Dendritic cell treated with granulocyte-macrophage colony-stimulating factor and Interleukin-4, amounts not matched to agents 40 ng/mL and 50 ng/mL, for 4 days (primary cell): ENCODE measurements around the gene TRIM38.

Source experiments
- H3K27ac Mint-ChIP-seq: one replicate; pipeline ENCODE4 v1.8.0; 2022; ENCODE audit warnings: mild to moderate bottlenecking, mixed read lengths
- H3K27me3 Mint-ChIP-seq: one replicate; pipeline ENCODE4 v1.8.0; 2022; ENCODE audit warnings: mild to moderate bottlenecking, mixed read lengths
- H3K36me3 Mint-ChIP-seq: one replicate; pipeline ENCODE4 v1.8.0; 2022; ENCODE audit warnings: low read depth, mixed read lengths
- H3K4me1 Mint-ChIP-seq: one replicate; pipeline ENCODE4 v1.8.0; 2022; ENCODE audit warnings: low read depth, mixed read lengths
- H3K4me3 Mint-ChIP-seq: one replicate; pipeline ENCODE4 v1.8.0; 2022; ENCODE audit warnings: mild to moderate bottlenecking, moderate library complexity, mixed read lengths
- H3K9me3 Mint-ChIP-seq: one replicate; pipeline ENCODE4 v1.8.0; 2022; ENCODE audit warnings: mixed read lengths
- intact Hi-C: fragments of 100-400 bp; cut with micrococcal nuclease; formaldehyde crosslinking; loops from one replicate; pipeline ENCODE4 v1.15.0; 2022

The TRIM38 gene

GRCh38 chr6:26027491-26028211, 65.0 kb downstream of the TRIM38 start:
- H3K27ac Mint-ChIP-seq, result peak overlapping the region; percentile 91
- peaks cover 5% of the 10 kb centered on the region for H3K36me3 Mint-ChIP-seq
- H3K4me3 Mint-ChIP-seq, result peak overlapping the region; percentile 80
- no peaks in the 10 kb centered on the region for H3K9me3 Mint-ChIP-seq
- H3K4me1 Mint-ChIP-seq, result peaks cover 24% of the 10 kb centered on the region
- intact Hi-C loops, result loop anchor here (10.0 kb wide), 1 partner anchor 1107 kb away; a partner anchor contains a TSS
- no peaks in the 10 kb centered on the region for H3K27me3 Mint-ChIP-seq

GRCh38 chr6:26028212-26028745, 65.7 kb downstream of the TRIM38 start:
- Mint-ChIP-seq H3K4me1 (peaks cover 28% of the 10 kb centered on the region), H3K9me3 (no peaks in the 10 kb centered on the region), H3K36me3 (peaks cover 5% of the 10 kb centered on the region), H3K27ac (peak overlapping the region; percentile 74), H3K27me3 (no peaks in the 10 kb centered on the region), H3K4me3 (no peak overlapping the region)
- intact Hi-C loops, result loop anchor here (10.0 kb wide), 1 partner anchor 1107 kb away; a partner anchor contains a TSS

- H3K9me3 Mint-ChIP-seq, result no peaks in the 10 kb centered on the region
- intact Hi-C loops, result loop anchor here (10.0 kb wide), 1 partner anchor 1106 kb away; a partner anchor contains a TSS
- H3K27me3 Mint-ChIP-seq, result no peaks in the 10 kb centered on the region
Observed at GRCh38 chr6:26028746-26029569, 66.4 kb downstream of the TRIM38 start.

GRCh38 chr6:26029570-26029856, 66.9 kb downstream of the TRIM38 start:
- no peaks in the 10 kb centered on the region for H3K9me3 Mint-ChIP-seq
- intact Hi-C loops, result loop anchor here (10.0 kb wide), 1 partner anchor 1105 kb away; a partner anchor contains a TSS
- H3K4me3 Mint-ChIP-seq, result no peak overlapping the region
- peaks cover 35% of the 10 kb centered on the region for H3K4me1 Mint-ChIP-seq
- peaks cover 5% of the 10 kb centered on the region for H3K36me3 Mint-ChIP-seq
- no peak overlapping the region for H3K27ac Mint-ChIP-seq
- H3K27me3 Mint-ChIP-seq, result no peaks in the 10 kb centered on the region

More at GRCh38 chr6:26028746-26029569, 66.4 kb downstream of the TRIM38 start:
- peaks cover 5% of the 10 kb centered on the region for H3K36me3 Mint-ChIP-seq
- H3K4me1 Mint-ChIP-seq, result peaks cover 32% of the 10 kb centered on the region
- no peak overlapping the region for H3K4me3 Mint-ChIP-seq
- H3K27ac Mint-ChIP-seq, result peak overlapping the region; percentile 74

- Mint-ChIP-seq H3K36me3 (peaks cover 5% of the 10 kb centered on the region), H3K27ac (no peak overlapping the region), H3K4me1 (peaks cover 40% of the 10 kb centered on the region), H3K9me3 (no peaks in the 10 kb centered on the region), H3K4me3 (no peak overlapping the region), H3K27me3 (no peaks in the 10 kb centered on the region)
- intact Hi-C loops, result loop anchor here (10.0 kb wide), 1 partner anchor 1105 kb away; a partner anchor contains a TSS
Observed at GRCh38 chr6:26029857-26030653, 67.5 kb downstream of the TRIM38 start.

- H3K4me3 Mint-ChIP-seq, result no peak overlapping the region
- H3K4me1 Mint-ChIP-seq, result peaks cover 36% of the 10 kb centered on the region
- intact Hi-C loops, result no loop called here
- H3K27ac Mint-ChIP-seq, result no peak overlapping the region
- no peaks in the 10 kb centered on the region for H3K27me3 Mint-ChIP-seq
- H3K9me3 Mint-ChIP-seq, result no peaks in the 10 kb centered on the region
- peaks cover 5% of the 10 kb centered on the region for H3K36me3 Mint-ChIP-seq
Observed at GRCh38 chr6:26030716-26031115, 68.1 kb downstream of the TRIM38 start.

GRCh38 chr6:26031151-26031594, 68.6 kb downstream of the TRIM38 start:
- Mint-ChIP-seq H3K27me3 (no peaks in the 10 kb centered on the region), H3K4me3 (no peak overlapping the region), H3K4me1 (peaks cover 36% of the 10 kb centered on the region), H3K36me3 (peaks cover 5% of the 10 kb centered on the region), H3K27ac (peak overlapping the region; percentile 91), H3K9me3 (no peaks in the 10 kb centered on the region)
- intact Hi-C loops, result no loop called here

GRCh38 chr6:26031595-26032339, 69.2 kb downstream of the TRIM38 start:
- Mint-ChIP-seq H3K27me3 (no peaks in the 10 kb centered on the region), H3K9me3 (no peaks in the 10 kb centered on the region), H3K4me1 (peaks cover 33% of the 10 kb centered on the region), H3K4me3 (peak overlapping the region; percentile 74), H3K36me3 (peaks cover 5% of the 10 kb centered on the region), H3K27ac (peak overlapping the region; percentile 91)
- intact Hi-C loops, result no loop called here

- H3K27ac Mint-ChIP-seq, result peak overlapping the region; percentile 91
- intact Hi-C loops, result loop anchor here (1.0 kb wide), 1 partner anchor 11 kb away; a partner anchor contains a TSS
- H3K36me3 Mint-ChIP-seq, result no peaks in the 10 kb centered on the region
- peaks cover 33% of the 10 kb centered on the region for H3K4me1 Mint-ChIP-seq
- no peaks in the 10 kb centered on the region for H3K9me3 Mint-ChIP-seq
- H3K27me3 Mint-ChIP-seq, result no peaks in the 10 kb centered on the region
- H3K4me3 Mint-ChIP-seq, result peak overlapping the region; percentile 78
Observed at GRCh38 chr6:26032340-26033084, 69.9 kb downstream of the TRIM38 start.

GRCh38 chr6:26033085-26033940, 70.7 kb downstream of the TRIM38 start:
- Mint-ChIP-seq H3K4me3 (peak overlapping the region; percentile 78), H3K36me3 (no peaks in the 10 kb centered on the region), H3K4me1 (peaks cover 33% of the 10 kb centered on the region), H3K9me3 (no peaks in the 10 kb centered on the region), H3K27me3 (no peaks in the 10 kb centered on the region), H3K27ac (peak overlapping the region; percentile 91)
- intact Hi-C loops, result loop anchor here (1.0 kb wide), 1 partner anchor 10 kb away; a partner anchor contains a TSS

GRCh38 chr6:26033941-26034354, 71.3 kb downstream of the TRIM38 start:
- Mint-ChIP-seq H3K27me3 (no peaks in the 10 kb centered on the region), H3K36me3 (no peaks in the 10 kb centered on the region), H3K27ac (peak overlapping the region; percentile 91), H3K4me3 (peak overlapping the region; percentile 78), H3K9me3 (no peaks in the 10 kb centered on the region), H3K4me1 (peaks cover 33% of the 10 kb centered on the region)
- intact Hi-C loops, result loop anchor here (1.0 kb wide), 1 partner anchor 9 kb away; a partner anchor contains a TSS

- H3K27me3 Mint-ChIP-seq, result no peaks in the 10 kb centered on the region
- no peak overlapping the region for H3K4me3 Mint-ChIP-seq
- no peaks in the 10 kb centered on the region for H3K36me3 Mint-ChIP-seq
- no peaks in the 10 kb centered on the region for H3K9me3 Mint-ChIP-seq
- intact Hi-C loops, result no loop called here
- peak overlapping the region; percentile 91 for H3K27ac Mint-ChIP-seq
- peaks cover 33% of the 10 kb centered on the region for H3K4me1 Mint-ChIP-seq
Observed at GRCh38 chr6:26034905-26035304, 72.3 kb downstream of the TRIM38 start.
